Measurements from ENCODE around the gene ADAT3.
"Not testable (repeated sequence)": the region's sequence is repeated elsewhere in the genome, so short reads cannot be mapped to it uniquely, and the experiment has no call there.

Gene ADAT3

DNA sequence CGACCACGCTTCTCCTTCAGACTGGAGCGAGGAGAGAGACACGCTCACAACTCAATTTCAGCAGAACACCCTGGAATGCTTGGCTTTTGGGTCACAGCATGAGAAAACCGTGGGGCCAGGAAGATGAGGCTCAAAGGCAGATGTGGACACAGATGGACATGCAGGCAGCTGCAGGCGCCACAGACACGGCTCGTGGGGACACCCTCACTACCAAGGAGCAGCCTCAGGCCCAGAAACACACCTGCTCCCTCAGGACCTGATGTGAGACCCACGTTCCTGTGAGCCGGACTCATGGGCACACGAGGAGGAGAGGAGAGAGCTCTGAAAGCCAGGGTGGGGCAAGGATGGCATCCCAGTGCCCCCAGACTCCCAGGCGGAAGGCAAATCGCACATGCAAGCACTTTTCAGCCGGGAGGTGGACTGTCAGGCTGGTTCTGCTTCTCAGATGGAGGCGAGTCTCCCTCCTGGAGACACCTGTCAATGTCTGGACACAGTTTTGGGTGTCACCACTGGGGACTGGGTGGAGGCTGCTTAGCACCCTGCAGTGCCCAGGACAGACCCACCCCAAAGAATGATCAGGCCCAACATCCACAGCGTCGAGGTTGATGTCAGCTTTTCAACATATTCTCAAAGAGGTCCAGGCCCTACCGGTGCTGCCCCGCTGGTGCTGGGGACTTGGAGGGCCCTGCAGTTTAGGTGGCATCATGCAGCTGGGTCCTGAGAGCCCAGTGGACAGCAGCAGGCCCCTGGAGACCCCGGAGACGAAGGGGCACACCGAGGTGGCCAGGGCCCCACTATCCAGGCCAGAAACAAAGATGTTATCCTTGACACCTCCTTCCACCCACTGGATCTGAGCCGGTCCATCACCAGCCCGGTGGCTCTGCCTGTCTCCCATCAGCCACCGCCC is 22.2 kb upstream of the ADAT3 start:
- no peak for DNase-seq (ENCODE audit: low spot score)

DNA sequence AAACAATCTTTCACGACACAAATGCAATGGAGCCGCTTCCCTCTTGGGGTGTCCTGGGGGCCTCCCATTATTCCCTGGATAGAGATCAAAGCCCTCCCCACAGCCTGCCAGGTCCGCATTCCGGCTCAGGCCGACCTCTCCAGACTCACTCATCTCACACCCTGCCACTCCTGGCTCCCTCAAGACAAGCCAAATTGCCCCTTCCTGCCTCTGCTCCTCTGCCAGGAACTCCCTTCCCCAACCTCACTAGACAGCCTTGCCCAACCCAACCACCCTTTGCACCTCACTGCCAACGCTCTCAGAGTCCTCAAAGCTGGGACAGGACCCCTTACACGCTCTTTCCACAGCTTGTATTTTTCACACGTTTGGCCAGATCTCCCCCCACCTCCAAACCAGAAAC is 21.4 kb upstream of the ADAT3 start:
- no peak for DNase-seq (ENCODE audit: low spot score)

DNA sequence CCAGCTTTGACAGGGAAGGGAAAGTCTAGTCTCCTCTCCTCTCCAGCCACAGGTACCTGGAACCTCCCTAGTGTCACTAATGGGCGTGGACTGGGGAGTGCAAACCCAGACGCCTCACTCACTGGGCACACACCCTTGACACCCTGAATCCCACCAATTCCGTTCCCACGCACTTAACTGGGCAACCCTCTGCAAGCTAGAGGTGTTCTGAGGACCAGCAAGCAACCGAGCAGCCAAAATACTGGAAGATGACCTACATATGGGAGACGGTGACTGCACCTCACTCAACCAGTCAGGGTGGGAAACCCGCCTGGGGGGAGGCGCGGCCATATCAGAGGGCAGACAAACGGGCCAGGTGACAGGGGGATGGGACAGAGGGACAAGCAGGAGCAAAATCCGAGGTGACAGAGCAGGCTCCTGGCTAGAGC is 20.9 kb upstream of the ADAT3 start:
- DNase-seq (ENCODE audit: low spot score) = no peak

DNA sequence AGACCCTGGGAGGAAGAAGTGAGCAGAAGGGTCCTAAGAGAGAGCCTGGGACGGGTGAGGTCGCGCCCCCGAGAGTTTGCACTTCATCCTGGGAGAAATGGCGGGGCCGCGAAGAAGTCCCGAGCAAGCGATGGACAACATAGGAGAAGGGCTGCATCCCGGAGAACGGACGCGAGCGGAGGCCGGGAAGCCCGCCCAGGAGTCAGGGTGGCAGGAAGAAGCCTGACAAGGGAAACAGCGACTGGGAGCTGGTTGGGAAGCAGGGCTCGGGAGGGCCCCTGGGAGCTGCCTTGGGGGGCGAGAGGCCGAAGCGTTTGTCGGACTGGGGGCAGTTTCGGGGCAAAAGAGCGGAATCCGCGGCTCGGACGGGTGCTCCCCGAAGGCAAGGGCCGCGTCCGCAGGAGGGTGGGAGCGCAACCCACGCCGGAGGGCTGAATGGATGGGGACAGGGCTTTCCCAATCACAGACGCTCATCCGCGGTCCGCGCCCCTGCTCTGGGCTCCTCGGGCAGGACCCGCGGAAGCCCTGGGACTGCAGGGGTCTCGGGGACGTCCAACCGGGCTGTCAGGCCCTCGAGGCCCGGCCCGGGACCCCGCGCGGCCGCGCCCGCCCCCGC is 20.4 kb upstream of the ADAT3 start:
- DNase-seq (ENCODE audit: low spot score) = no peak

DNA sequence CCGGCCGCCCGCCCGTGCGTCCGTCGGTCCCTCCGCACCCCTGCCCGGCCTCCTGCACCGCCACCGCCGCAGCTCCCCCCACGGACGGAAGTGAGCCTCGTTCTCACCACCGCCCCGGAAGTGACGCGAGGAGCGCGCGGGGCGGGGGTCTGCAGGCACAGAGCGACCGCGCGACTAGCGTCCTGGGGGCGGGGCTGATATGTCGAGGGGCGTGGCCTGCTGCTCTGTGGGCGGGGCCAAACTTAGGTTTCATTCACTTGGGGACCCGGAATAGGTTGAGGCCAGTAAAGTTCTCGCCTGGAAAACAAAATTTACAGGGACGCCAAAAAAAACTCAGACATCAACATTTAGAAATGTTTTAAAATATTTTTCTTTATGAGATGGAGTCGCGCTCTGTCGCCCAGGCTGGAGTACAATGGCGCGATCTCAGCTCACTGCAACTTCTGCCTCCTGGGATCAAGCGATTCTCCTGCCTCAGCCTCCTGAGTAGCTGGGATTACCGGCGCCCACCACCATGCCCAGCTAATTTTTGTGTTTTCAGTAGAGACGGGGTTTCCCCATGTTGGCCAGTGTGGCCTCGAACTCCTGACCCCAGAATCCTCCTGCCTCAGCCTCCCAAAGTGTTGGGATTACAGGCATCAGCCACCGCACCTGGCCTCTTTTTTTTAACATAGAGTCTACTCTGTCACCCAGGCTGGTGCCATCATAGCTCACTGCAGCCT is 19.6 kb upstream of the ADAT3 start, which contains the start of gene ABHD17A:
Gene ABHD17A, minus strand, starts transcription at position 99 of the 722 bp plus-strand sequence. CDS start 3,930 bp downstream, outside the sequence.
- DNase-seq (ENCODE audit: low spot score) = peak; percentile 95

DNA sequence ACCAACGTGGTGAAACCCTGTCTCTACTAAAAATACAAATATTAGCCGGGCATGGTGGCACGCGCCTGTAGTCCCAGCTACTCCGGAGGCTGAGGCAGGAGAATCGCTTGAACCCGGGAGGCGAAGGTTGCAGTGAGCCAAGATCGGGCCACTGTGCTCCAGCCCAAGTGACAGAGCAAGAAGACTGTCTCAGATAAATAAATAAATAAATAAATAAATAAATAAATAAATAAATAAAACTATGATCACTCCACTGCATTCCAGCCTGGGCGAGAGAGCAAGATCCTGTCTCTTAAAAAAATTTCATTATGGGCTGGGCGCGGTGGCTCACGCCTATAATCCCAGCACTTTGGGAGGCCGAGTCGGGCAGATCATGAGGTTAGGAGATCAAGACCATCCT is 18.8 kb upstream of the ADAT3 start:
- DNase-seq (ENCODE audit: low spot score) = not testable (repeated sequence)

DNA sequence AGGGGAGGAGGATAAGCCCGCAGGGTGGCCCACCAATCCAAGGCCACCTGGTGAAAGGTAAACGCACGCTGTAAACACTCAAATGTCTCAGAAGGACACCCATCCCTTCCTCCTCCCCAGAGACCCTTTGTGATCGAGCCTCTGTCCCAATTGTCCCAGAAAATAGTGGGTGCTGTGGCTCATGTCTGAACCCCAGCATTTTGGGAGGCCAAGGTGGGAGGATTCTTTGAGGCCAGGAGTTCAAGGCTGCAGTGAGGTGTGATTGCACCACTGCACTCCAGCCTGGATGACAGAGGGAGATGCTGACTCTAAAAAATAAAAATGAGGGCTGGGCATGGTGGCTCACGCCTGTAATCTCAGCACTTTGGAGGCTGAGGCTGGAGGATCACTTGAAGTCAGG is 16.8 kb upstream of the ADAT3 start:
- no peak for DNase-seq (ENCODE audit: low spot score)

DNA sequence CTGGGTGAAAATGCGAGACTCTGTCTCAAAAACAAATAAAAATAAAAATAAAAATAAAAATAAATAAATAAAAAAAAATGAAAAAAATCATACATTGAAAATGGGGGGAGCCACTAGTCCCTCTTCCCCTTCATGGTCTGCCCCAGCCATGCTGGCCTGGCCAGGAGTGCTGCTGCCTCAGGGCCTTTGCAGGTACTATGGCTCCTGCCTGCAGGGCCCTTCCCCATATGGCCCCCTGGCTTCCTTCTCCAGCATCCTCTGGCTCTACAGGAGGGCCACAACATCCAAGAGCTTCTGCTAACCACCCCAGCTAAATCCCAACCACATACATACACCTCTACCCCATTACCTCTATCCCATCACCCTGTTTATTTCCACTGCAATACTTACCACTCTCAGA is 15.3 kb upstream of the ADAT3 start:
- no peak for DNase-seq (ENCODE audit: low spot score)

DNA sequence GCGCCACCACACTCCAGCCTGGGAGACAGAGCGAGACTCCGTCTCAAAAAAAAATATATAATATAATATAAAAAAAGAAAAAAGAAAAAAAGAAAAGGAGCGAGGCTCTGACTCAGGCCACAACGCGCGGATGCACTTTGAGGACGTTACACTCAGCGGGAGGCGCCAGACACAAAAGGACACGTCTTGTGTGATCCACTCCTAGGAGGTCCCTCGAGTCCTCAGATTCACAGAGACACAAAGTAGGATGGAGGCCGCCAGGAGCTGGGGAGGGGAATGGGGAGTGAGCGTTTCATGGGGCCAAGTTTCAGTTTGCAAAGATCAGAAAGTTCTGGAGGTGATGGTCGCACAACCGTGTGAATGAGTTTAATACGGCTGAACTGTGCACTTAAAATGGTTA is 11.4 kb upstream of the ADAT3 start:
- DNase-seq (ENCODE audit: low spot score) = no peak

DNA sequence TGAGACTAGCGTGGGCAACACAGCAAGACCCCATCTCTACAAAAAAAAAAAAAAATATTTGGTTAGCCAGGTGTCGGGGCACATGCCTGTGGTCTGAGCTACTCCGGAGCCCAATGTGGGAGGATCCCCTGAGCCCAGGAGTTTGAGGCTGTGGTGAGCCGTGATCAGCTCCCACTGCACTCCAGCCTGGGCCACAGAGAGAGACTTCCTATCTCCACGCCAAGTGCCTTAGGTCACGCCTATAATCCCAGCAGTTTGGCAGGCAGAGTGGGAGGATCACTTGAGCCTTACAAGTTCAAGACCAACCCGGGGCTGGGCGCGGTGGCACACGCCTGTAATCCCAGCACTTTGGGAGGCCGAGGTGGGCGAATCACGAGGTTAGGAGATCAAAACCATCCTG is 8.7 kb upstream of the ADAT3 start:
- no peak for DNase-seq (ENCODE audit: low spot score)

DNA sequence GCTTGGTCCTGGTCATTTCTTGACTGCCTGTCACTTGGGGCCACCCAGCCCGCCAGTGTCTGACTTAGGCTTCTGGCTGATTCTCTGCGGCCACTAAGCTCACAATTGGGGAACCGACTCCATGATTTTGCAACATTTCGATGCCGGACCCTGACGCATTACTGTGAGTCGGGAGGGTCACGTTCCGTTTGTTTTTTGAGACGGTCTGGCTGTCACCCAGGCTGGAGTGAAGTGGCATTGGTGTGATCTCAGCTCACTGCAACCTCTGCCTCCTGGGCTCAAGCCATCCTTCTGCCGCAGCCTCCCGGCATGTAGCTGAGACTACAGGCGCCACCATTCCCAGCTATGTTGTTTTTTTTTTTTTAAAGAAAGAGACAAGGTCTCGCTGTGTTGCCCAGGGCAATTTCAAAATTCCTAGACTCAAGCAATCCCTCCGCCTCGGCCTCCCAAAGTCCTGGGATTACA is 3.2 kb upstream of the ADAT3 start:
- peak; percentile 61 for DNase-seq (ENCODE audit: low spot score)

DNA sequence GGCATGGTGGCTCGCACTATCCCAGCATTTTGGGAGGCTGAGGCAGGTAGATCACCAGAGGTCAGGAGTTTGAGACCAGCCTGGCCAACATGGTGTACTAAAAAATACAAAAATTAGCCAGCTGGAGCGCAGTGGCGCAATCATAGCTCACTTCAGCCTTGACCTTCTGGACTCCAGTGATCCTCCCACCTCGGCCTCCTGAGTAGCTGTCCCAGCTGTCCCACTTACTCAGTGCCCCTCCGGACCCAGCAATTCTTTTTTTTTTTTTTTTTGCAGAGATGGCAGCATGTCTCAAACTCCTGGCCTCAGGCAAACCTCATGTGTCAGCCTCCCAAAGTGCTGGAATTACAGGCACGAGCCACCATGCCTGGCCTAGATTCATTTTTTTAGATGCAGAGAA is 2.3 kb upstream of the ADAT3 start:
- DNase-seq (ENCODE audit: low spot score) = no peak

DNA sequence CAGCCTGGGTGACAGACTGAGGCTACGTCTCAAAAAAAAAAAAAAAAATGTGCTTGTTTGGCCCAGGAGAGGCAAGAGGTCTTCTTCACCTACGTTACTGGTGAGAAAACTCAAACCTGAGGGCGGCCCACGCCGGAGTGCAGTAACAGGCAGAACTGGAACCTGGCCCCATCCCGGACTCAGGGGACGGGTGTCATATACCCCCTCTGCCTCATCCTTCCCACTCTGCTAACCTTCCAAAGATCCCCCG is 414 bp upstream of the ADAT3 start:
- no peak for DNase-seq (ENCODE audit: low spot score)

DNA sequence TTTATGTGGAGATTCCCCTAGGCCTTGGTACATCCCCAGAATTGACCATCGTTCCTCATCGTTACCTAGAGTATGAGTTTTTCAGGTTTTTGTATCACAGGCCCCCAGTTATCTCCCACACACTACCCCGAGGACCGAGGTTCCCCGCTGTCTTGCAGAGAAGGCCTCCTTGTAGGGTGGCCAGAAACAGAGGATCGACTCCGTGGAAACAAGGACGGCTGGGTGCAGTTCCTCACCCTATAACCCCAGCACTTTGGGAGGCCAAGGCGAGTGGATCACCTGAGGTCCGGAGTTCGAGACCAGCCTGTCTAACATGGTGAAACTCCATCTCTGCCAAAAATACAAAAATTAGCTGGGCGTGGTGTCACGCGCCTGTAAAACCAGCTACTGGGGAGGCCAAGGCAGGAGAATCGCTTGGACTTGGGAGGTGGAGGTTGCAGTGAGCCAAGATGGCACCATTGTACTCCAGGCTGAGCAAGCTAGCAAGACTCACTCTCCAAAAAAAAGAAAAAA is 720 bp downstream of the ADAT3 start:
- no peak for DNase-seq (ENCODE audit: low spot score)

DNA sequence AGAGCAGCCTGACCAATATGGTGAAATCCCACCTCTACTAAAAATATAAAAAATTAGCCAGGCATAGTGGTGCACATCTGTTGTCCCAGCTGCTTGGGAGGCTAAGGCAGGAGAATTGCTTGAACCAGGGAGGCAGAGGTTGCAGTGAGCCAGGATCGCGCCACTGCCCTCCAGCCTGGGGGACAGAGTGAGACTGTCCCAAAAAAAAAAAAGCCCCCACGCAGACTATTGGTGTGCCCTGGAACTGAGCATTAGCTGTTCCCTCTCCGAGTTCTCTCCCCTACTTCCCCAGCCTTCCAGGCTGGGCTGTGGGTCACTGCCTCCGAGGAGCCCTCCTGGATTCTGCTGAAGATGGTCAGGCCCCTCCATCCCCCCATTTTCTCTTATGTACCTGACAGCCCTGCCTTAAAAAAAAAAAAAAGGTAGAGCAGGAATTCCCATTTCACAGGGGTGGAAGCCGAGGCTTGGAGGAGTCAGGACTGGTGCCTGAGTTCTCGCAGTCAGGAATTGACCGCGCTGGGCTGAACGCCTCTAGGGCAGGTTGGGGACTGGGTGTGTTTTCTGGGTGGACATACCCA is 1.9 kb downstream of the ADAT3 start:
- no peak for DNase-seq (ENCODE audit: low spot score)

DNA sequence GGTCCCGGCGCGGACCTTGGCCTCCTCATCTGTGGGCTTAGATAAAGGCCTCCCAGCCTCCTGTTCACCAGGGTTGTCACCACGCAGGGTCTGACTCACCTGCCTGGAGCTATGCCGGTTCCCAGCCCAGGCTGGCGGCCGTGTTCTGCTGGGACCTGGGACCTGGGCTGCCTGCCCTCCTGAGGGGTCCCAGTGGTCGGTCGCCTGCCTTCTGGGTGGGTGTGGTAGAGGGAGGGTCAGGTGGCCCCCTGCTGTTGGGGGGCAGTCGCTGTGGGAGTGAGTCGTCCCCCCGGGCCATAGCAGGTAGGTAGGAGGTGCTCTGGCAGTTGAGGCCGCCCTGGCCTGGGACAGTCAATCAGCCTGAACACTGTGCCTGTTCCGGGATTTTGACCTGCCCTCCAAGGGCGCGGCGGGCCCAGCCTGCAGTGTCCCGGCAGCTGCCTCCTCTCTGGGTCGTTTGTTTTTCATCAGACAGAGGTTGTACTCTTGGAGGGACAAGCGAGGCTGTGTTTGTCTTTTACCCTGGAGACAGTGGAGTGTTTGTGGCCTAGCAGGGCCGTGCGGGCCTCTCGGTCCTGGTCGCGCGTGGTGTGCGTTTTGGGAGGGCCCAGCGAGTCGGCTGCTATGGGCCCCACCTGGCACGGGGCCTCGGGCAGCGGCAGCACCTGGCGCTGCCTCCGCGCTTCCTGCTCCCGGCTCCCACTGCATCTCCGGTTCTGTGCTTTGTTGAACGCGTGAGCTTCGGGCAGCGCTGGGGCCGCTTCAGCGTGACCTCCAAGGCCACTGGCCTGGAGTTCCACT is 2.6 kb downstream of the ADAT3 start:
- DNase-seq (ENCODE audit: low spot score) = peak; percentile 54

DNA sequence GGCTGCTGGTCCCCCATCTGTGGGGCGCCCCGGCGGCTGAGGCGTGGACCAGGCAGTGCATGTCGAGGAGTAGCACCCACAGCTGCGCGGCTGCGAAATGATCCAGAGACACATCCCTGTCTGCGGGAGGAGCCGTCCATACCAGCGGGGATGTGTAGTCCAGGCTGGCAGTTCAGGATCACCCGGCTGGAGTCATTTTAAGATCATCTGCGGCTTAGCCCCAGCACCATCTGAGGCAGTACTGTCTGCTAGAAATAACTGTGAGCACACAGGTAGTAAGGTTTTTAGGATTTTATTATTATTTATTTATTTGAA is 3.1 kb downstream of the ADAT3 start:
- no peak for DNase-seq (ENCODE audit: low spot score)

DNA sequence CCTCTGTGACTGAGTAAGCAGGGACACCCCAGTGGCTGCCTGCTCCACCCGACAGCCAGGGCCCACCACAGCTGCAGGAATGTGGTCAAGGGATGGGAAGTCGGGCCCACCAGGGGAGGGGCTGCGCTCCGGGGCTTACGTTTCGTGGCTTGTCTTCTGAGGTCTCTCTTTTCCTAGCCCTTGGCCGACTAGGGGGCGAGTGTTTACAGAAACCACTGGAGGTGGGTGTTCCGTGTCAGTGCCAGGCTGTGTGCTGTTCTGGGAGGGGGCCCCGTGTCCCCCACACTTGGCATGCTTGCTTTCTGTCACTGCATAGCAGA is 4.5 kb downstream of the ADAT3 start:
- no peak for DNase-seq (ENCODE audit: low spot score)

DNA sequence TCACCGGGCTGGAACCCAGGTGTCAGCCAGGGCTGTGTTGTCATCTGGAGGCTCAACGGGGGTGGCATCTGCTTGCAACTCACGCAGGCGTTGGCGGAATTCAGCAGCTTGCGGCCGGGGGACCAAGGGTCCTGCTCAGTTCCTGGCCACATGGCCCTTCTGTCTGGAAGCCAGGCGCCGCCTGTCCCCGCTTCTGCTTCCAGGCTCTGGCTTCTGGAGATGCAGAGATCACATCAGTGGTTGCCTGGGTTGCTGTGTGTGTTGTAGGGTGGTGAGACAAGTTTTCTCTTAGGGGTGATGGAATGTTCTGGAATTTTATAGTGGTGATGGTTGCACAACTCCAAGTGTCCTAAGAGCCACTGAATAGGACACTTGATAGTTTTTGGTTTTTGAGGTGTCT is 5.0 kb downstream of the ADAT3 start:
- no peak for DNase-seq (ENCODE audit: low spot score)

DNA sequence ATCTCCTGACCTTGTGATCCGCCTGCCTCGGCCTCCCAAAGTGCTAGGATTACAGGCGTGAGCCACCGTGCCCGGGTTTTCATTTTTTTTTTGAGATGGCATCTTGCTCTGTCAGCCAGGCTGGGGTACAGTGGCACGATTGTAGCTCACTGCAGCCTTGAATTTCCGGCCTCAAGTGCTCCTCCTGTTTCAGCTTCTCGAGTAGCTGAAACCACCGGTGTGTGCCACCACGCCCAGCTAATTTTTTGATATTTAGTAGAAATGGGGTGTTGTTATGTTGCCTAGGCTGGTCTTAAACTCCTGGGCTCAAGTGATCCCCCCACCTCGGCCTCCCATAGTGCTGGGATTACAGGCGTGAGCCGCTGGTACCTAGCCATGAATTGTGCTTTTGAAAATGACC is 5.9 kb downstream of the ADAT3 start:
- no peak for DNase-seq (ENCODE audit: low spot score)

DNA sequence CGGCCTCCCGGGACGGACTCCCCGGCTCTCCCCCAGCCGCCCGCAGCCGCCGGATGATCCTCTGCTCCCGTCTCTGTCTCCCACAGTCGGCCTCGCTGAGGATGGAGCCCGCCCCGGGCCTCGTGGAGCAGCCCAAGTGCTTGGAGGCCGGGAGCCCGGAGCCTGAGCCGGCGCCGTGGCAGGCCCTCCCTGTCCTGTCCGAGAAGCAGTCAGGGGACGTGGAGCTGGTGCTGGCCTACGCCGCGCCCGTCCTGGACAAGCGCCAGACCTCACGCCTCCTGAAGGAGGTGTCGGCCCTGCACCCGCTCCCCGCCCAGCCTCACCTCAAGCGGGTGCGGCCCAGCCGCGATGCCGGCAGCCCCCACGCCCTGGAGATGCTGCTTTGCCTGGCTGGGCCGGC is 6.8 kb downstream of the ADAT3 start:
- no peak for DNase-seq (ENCODE audit: low spot score)

Measured in Ammon's horn (tissue), 1 donor.